Loucy (cell line): Measurements from ENCODE around the gene SPATA13.

Experiments used
- H2AFZ ChIP-seq: fragments of 200-600 bp; sonication (generic); 2 replicates; pipeline ENCODE4 v1.6.0; 2016; ENCODE audit warnings: antibody characterized with exemption, mild to moderate bottlenecking, low read length, moderate library complexity
- H3F3A ChIP-seq: fragments of 200-600 bp; 2 replicates; pipeline ENCODE4 v1.6.0; 2016; ENCODE audit warnings: antibody characterized with exemption, low read depth, mild to moderate bottlenecking
- H3K27me3 ChIP-seq: fragments of 200-600 bp; sonication (generic); 2 replicates; pipeline ENCODE4 v1.6.1; 2014; ENCODE audit warnings: low read length, mild to moderate bottlenecking; ENCODE audit not compliant: insufficient read depth, poor library complexity, severe bottlenecking
- H3K36me3 ChIP-seq: fragments of 200-600 bp; sonication (generic); 2 replicates; pipeline ENCODE4 v1.6.1; 2016; ENCODE audit warnings: low read length; ENCODE audit not compliant: insufficient read depth
- H3K4me1 ChIP-seq: fragments of 200-600 bp; sonication (generic); 2 replicates; pipeline ENCODE4 v1.5.1; 2014; ENCODE audit warnings: low read length, mild to moderate bottlenecking; ENCODE audit not compliant: insufficient read depth, poor library complexity, severe bottlenecking
- H3K4me2 ChIP-seq: fragments of 200-600 bp; sonication (generic); 2 replicates; pipeline ENCODE4 v1.6.0; 2014; ENCODE audit warnings: antibody characterized with exemption, low read length, low read depth, mild to moderate bottlenecking; ENCODE audit not compliant: poor library complexity, severe bottlenecking
- H3K4me3 ChIP-seq: fragments of 200-600 bp; sonication (generic); 2 replicates; pipeline ENCODE4 v1.5.1; 2014; ENCODE audit warnings: low read length, mild to moderate bottlenecking, mixed read lengths; ENCODE audit not compliant: poor library complexity, severe bottlenecking
- H3K79me2 ChIP-seq: fragments of 200-600 bp; sonication (generic); 2 replicates; pipeline ENCODE4 v1.6.1; 2014; ENCODE audit warnings: low read length; ENCODE audit not compliant: insufficient read depth
- H3K9ac ChIP-seq: fragments of 200-600 bp; sonication (generic); 2 replicates; pipeline ENCODE4 v1.6.0; 2014; ENCODE audit warnings: mild to moderate bottlenecking, low read depth, low read length, moderate library complexity; ENCODE audit not compliant: poor library complexity, severe bottlenecking
- H3K9me2 ChIP-seq: fragments of 200-600 bp; sonication (generic); replicated peaks from 2 replicates; pipeline ENCODE4 v1.6.1; 2016; ENCODE audit warnings: low read depth, low read length, mixed read lengths
- H3K9me3 ChIP-seq: fragments of 200-600 bp; sonication (generic); 2 replicates; pipeline ENCODE4 v1.6.1; 2014; ENCODE audit warnings: mild to moderate bottlenecking, antibody characterized with exemption, low read length, low read depth; ENCODE audit not compliant: insufficient read depth
- H4K20me1 ChIP-seq: fragments of 200-600 bp; sonication (generic); 2 replicates; pipeline ENCODE4 v1.6.0; 2014; ENCODE audit warnings: antibody characterized with exemption, low read length, mild to moderate bottlenecking; ENCODE audit not compliant: insufficient read depth, poor library complexity, severe bottlenecking
- EZH2phosphoT487 ChIP-seq: fragments of 200-600 bp; IDR thresholded peaks from 2 replicates; pipeline ENCODE4 v1.6.1; 2018; ENCODE audit warnings: antibody characterized with exemption, mild to moderate bottlenecking, moderate library complexity, borderline replicate concordance
- TF ChIP-seq, protein P1 (sequence below): fragments of 200-600 bp; sonication (generic); conservative IDR thresholded peaks from 2 replicates; pipeline ENCODE4 v1.5.1; 2014; ENCODE audit warnings: mild to moderate bottlenecking, antibody characterized with exemption, low read length

Gene SPATA13

DNA sequence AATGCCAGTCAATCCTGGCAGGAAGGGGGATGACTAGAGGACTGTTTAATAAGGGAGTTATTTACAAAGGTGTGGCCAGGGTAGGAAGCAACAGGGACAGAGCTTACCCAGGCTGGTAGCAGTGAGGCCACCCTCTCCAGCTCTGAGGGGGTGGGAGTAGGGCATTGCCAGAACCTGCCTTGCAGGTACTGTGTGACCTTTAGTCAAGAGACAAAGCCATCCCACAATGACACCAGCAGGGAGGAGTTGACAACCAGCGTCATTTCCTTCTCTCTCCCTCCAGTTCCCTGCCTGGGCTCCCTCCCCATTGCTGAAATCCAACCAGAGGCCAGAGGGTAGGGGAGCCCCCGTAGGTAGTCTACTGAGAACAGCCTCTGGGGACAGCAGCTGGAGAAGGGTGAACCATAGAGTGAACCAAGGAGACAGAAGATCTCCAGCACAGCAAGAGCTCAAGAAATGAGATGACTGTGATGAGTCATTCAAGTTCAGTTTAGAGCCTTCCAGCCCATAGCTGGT is 33.3 kb upstream of the SPATA13 start:
- 0 out of 2 replicates have a peak, but pooled peaks cover 3% of the 10 kb centered on the region for H3K9me3 ChIP-seq
- H3K27me3 ChIP-seq, result no peaks in the 10 kb centered on the region
- H3K9me2 ChIP-seq, result no peaks in the 10 kb centered on the region
- H3K4me2 ChIP-seq, result no peak overlapping the region
- no peak overlapping the region; the same call in 1 of the 2 replicates for H2AFZ ChIP-seq
- no peaks in the 10 kb centered on the region for H3F3A ChIP-seq
- H3K4me3 ChIP-seq, result no peak overlapping the region
- H3K4me1 ChIP-seq, result peaks cover 17% of the 10 kb centered on the region
- H4K20me1 ChIP-seq, result no peaks in the 10 kb centered on the region
- H3K36me3 ChIP-seq, result no peaks in the 10 kb centered on the region
- no peak overlapping the region for H3K9ac ChIP-seq
- no peak for TF ChIP-seq EZH2phosphoT487
- TF ChIP-seq, protein P1, sequence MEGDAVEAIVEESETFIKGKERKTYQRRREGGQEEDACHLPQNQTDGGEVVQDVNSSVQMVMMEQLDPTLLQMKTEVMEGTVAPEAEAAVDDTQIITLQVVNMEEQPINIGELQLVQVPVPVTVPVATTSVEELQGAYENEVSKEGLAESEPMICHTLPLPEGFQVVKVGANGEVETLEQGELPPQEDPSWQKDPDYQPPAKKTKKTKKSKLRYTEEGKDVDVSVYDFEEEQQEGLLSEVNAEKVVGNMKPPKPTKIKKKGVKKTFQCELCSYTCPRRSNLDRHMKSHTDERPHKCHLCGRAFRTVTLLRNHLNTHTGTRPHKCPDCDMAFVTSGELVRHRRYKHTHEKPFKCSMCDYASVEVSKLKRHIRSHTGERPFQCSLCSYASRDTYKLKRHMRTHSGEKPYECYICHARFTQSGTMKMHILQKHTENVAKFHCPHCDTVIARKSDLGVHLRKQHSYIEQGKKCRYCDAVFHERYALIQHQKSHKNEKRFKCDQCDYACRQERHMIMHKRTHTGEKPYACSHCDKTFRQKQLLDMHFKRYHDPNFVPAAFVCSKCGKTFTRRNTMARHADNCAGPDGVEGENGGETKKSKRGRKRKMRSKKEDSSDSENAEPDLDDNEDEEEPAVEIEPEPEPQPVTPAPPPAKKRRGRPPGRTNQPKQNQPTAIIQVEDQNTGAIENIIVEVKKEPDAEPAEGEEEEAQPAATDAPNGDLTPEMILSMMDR, result no peak
- no peaks in the 10 kb centered on the region for H3K79me2 ChIP-seq

DNA sequence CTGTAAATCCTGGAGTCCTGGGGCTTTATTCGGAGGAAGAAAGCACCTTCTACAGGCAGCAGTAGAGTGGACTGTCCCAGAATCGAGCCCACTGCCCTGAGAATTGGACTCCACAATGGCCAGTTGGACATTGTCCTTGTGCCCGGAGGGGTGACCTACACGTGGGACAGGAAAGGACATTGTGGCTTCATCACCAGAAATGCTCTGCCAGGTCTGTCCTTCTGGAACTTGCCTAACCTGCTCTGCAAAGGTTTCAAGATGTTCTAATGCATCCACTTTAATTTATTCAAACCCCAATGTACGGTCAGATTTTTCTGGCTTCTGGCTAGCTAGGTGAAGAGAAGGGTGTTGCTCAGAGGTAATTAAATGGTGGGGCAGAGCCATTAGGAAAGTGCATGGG is 32.4 kb upstream of the SPATA13 start:
- no peaks in the 10 kb centered on the region for H3K79me2 ChIP-seq
- H3F3A ChIP-seq, result no peaks in the 10 kb centered on the region
- H3K27me3 ChIP-seq, result no peaks in the 10 kb centered on the region
- TF ChIP-seq, protein P1, result no peak
- no peak for TF ChIP-seq EZH2phosphoT487
- H3K36me3 ChIP-seq, result no peaks in the 10 kb centered on the region
- no peaks in the 10 kb centered on the region for H4K20me1 ChIP-seq
- H3K9me2 ChIP-seq, result no peaks in the 10 kb centered on the region
- H3K4me3 ChIP-seq, result no peak overlapping the region
- no peak overlapping the region for H2AFZ ChIP-seq
- H3K9ac ChIP-seq, result no peak overlapping the region
- H3K4me1 ChIP-seq, result peaks cover 20% of the 10 kb centered on the region
- 0 out of 2 replicates have a peak, but pooled peaks cover 3% of the 10 kb centered on the region for H3K9me3 ChIP-seq
- H3K4me2 ChIP-seq, result no peak overlapping the region

DNA sequence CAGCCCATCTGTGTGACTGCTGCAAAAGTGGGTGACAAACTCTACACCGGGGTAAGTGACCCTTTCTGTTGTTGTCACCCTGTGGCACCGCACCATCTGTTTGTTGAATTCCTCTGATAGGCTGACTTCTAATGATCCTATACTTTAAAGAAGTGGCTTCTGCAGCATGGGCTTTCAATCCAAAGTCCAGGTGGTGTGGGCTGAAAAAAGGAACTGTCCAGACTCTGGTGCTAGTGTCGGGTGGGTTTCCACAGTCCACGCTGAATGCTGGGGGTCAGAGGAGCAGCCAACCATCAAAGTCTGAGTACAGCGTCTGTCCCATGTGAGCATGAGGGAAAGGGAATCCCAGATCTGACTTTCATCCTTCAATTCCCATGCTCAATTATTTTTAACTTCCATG is 31.6 kb upstream of the SPATA13 start:
- Histone ChIP-seq H3K4me3 (no peak overlapping the region), H3K9ac (no peak overlapping the region), H3K27me3 (no peaks in the 10 kb centered on the region), H3K9me3 (0 out of 2 replicates have a peak, but pooled peaks cover 3% of the 10 kb centered on the region), H3K36me3 (no peaks in the 10 kb centered on the region), H3K9me2 (no peaks in the 10 kb centered on the region), H3K4me1 (peaks cover 25% of the 10 kb centered on the region), H3F3A (no peaks in the 10 kb centered on the region), H4K20me1 (no peaks in the 10 kb centered on the region), H2AFZ (no peak overlapping the region), H3K79me2 (no peaks in the 10 kb centered on the region), H3K4me2 (no peak overlapping the region)
- TF ChIP-seq, protein P1, result no peak
- no peak for TF ChIP-seq EZH2phosphoT487
